Cardiac septum (tissue), 1 donor: ENCODE measurements around the gene NAPSA. TPM values are rescaled to one million over a fixed set of nuclear protein-coding genes. Genes with fewer than 3 reads are reported as not detected.
"Not testable (repeated sequence)": the region's sequence is repeated elsewhere in the genome, so short reads cannot be mapped to it uniquely, and the experiment has no call there.

Source experiments
- DNase-seq: peaks from one replicate; pipeline ENCODE4 v3.0.0-alpha.2; 2020; ENCODE audit warnings: low spot score
- intact Hi-C: fragments of 100-400 bp; cut with DNase I; formaldehyde crosslinking; loops from one replicate; pipeline ENCODE4 v1.14.0; 2022
- total RNA-seq: library from RNA; stranded (reverse); fragmentation: NEBNext Ultra II Directional; extraction: Animal tissue kit (Norgen Biotek cat#: 25700); gene quantifications from one replicate; pipeline ENCODE4 v1.2.1, GENCODE V29; 2021
- donor health status: DM: no; HTN: no; CAD: no.

Gene NAPSA
- total RNA-seq, 1 donor from 2014 or later, result 0.24 TPM

- intact Hi-C loops, result loop anchor here (2.0 to 10.0 kb wide), 5 partner anchors 46 to 553 kb away; no protein-coding TSS in a partner anchor
- peak; percentile 92 for DNase-seq
Measured at GRCh38 chr19:50368649-50369570, 3.5 kb upstream of the NAPSA start.

GRCh38 chr19:50362656-50363424 lies 2.6 kb downstream of the NAPSA start:
- DNase-seq, result no peak
- intact Hi-C loops, result loop anchor here (10.0 kb wide), 1 partner anchor 192 kb away; no protein-coding TSS in a partner anchor

GRCh38 chr19:50362030-50362412 lies 3.4 kb downstream of the NAPSA start:
- DNase-seq, result no peak

GRCh38 chr19:50361290-50362029 lies 4.0 kb downstream of the NAPSA start:
- DNase-seq, result no peak
- intact Hi-C loops, result loop anchor here (10.0 kb wide), 1 partner anchor 193 kb away; no protein-coding TSS in a partner anchor

More at GRCh38 chr19:50362030-50362412, 3.4 kb downstream of the NAPSA start:
- intact Hi-C loops, result loop anchor here (10.0 kb wide), 1 partner anchor 193 kb away; no protein-coding TSS in a partner anchor

- no peak for DNase-seq
- intact Hi-C loops, result no loop called here
Measured at GRCh38 chr19:50359328-50359818, 6.1 kb downstream of the NAPSA start.

GRCh38 chr19:50358483-50359327 lies 6.7 kb downstream of the NAPSA start:
- intact Hi-C loops, result no loop called here
- peak; percentile 88 for DNase-seq

- peak; percentile 87 for DNase-seq
- intact Hi-C loops, result no loop called here
Measured at GRCh38 chr19:50357178-50358100, 8.0 kb downstream of the NAPSA start.

GRCh38 chr19:50356691-50357177 lies 8.7 kb downstream of the NAPSA start:
- DNase-seq, result no peak
- intact Hi-C loops, result no loop called here

- intact Hi-C loops, DNase-seq: not testable (repeated sequence)
Measured at GRCh38 chr19:50353487-50353880, 12.0 kb downstream of the NAPSA start.

GRCh38 chr19:50352242-50352641 lies 13.2 kb downstream of the NAPSA start:
- DNase-seq, result no peak
- intact Hi-C loops, result no loop called here

- intact Hi-C loops, result no loop called here
- DNase-seq, result no peak
Measured at GRCh38 chr19:50349277-50350057, 16.0 kb downstream of the NAPSA start.

GRCh38 chr19:50347089-50347581 lies 18.3 kb downstream of the NAPSA start:
- intact Hi-C loops, DNase-seq: not testable (repeated sequence)

GRCh38 chr19:50344661-50345318 lies 20.6 kb downstream of the NAPSA start:
- intact Hi-C loops, result no loop called here

GRCh38 chr19:50341091-50341564 lies 24.3 kb downstream of the NAPSA start:
- DNase-seq, result no peak
- intact Hi-C loops, result no loop called here

More at GRCh38 chr19:50344661-50345318, 20.6 kb downstream of the NAPSA start:
- no peak for DNase-seq

- intact Hi-C loops, result no loop called here
- DNase-seq, result no peak
Measured at GRCh38 chr19:50340331-50340730, 25.1 kb downstream of the NAPSA start.

- intact Hi-C loops, DNase-seq: not testable (repeated sequence)
Measured at GRCh38 chr19:50337031-50337430, 28.4 kb downstream of the NAPSA start.
